CD14-positive monocyte (primary cell): ENCODE measurements around the gene CEACAM18. TPM values are rescaled to one million over a fixed set of nuclear protein-coding genes. Genes with fewer than 3 reads are reported as not detected.

Experiments
- DNase-seq, 3 donors: peaks; one replicate each; pipeline ENCODE4 v3.0.0-alpha.2; 2011 to 2022
- H2AFZ ChIP-seq: 2 replicates; pipeline ENCODE4 v1.6.0; 2012; ENCODE audit warnings: mild to moderate bottlenecking, low read depth, low read length, inconsistent platforms; ENCODE audit not compliant: insufficient read depth, poor library complexity, severe bottlenecking
- H3K27ac ChIP-seq, 2 donors: 1 replicate in 1 of 2; 2 replicates in 1 of 2; pipeline ENCODE4 v1.5.1; 2012 to 2013; ENCODE audit warnings: low read length in 2 of 2, control low read depth in 1 of 2, inconsistent platforms in 1 of 2, low read depth in 1 of 2, mild to moderate bottlenecking in 1 of 2
- H3K27me3 ChIP-seq, 2 donors: one replicate each; pipeline versions ENCODE4 v1.6.0 to v1.6.1; 2011 to 2013; ENCODE audit warnings: low read length in 2 of 2; ENCODE audit not compliant: control insufficient read depth in 2 of 2, insufficient read depth in 2 of 2
- H3K36me3 ChIP-seq, 2 donors: replicated peaks in 1 of 2; 1 replicate in 1 of 2; 2 replicates in 1 of 2; pipeline versions ENCODE4 v1.5.1 to v1.6.1; 2012 to 2013; ENCODE audit warnings: low read length in 2 of 2, control low read depth in 1 of 2, inconsistent platforms in 1 of 2, mild to moderate bottlenecking in 1 of 2; ENCODE audit not compliant: insufficient read depth in 2 of 2, control insufficient read depth in 1 of 2
- H3K4me1 ChIP-seq, 2 donors: 1 replicate in 1 of 2; 2 replicates in 1 of 2; pipeline versions ENCODE4 v1.5.1 to v1.6.1; 2012 to 2013; ENCODE audit warnings: low read length in 2 of 2, control low read depth in 1 of 2, inconsistent platforms in 1 of 2, mild to moderate bottlenecking in 1 of 2, moderate library complexity in 1 of 2; ENCODE audit not compliant: insufficient read depth in 2 of 2, control insufficient read depth in 1 of 2
- H3K4me2 ChIP-seq: replicated peaks from 2 replicates; pipeline ENCODE3; 2012; ENCODE audit warnings: low read length, moderate library complexity, mild to moderate bottlenecking; ENCODE audit not compliant: poor library complexity, severe bottlenecking; ENCODE audit errors: extremely low read depth
- H3K4me3 ChIP-seq, 3 experiments: fragments of 200-600 bp in 1 of 3; sonication (generic) in 1 of 3; replicated peaks in 1 of 3; 1 replicate in 2 of 3; 2 replicates in 1 of 3; pipeline ENCODE4 v1.5.1; 2011 to 2013; ENCODE audit warnings: low read length in 3 of 3, mild to moderate bottlenecking in 3 of 3, control low read depth in 2 of 3, low read depth in 2 of 3, inconsistent platforms in 1 of 3, moderate library complexity in 1 of 3
- H3K79me2 ChIP-seq: 2 replicates; pipeline ENCODE4 v1.6.0; 2012; ENCODE audit warnings: mild to moderate bottlenecking, control low read depth, inconsistent platforms, low read length, moderate library complexity; ENCODE audit not compliant: insufficient read depth
- H3K9ac ChIP-seq: 2 replicates; pipeline ENCODE4 v1.6.0; 2017; ENCODE audit warnings: low read length, mild to moderate bottlenecking; ENCODE audit not compliant: insufficient read depth, poor library complexity, severe bottlenecking
- H3K9me3 ChIP-seq, 2 donors: replicated peaks in 1 of 2; 1 replicate in 1 of 2; 2 replicates in 1 of 2; pipeline versions ENCODE4 v1.5.1 to v1.6.1; 2012 to 2013; ENCODE audit warnings: low read length in 2 of 2, control low read depth in 1 of 2; ENCODE audit not compliant: control insufficient read depth in 1 of 2, insufficient read depth in 1 of 2
- H4K20me1 ChIP-seq: 2 replicates; pipeline ENCODE4 v1.6.0; 2012; ENCODE audit warnings: mild to moderate bottlenecking, low read length, control low read depth, moderate library complexity; ENCODE audit not compliant: insufficient read depth
- H3K27ac Mint-ChIP-seq, 7 donors: one replicate each; pipeline ENCODE4 v1.8.0; 2020; ENCODE audit warnings: mild to moderate bottlenecking in 7 of 7, mixed read lengths in 7 of 7, moderate library complexity in 6 of 7, inconsistent platforms in 2 of 7
- H3K27me3 Mint-ChIP-seq, 3 donors: one replicate each; pipeline ENCODE4 v1.8.0; 2021 to 2022; ENCODE audit warnings: low read depth in 3 of 3, mild to moderate bottlenecking in 3 of 3, mixed read lengths in 3 of 3, moderate library complexity in 3 of 3, inconsistent platforms in 1 of 3
- H3K36me3 Mint-ChIP-seq, 2 donors: one replicate each; pipeline ENCODE4 v1.8.0; 2020; ENCODE audit warnings: mixed read lengths in 2 of 2, inconsistent platforms in 1 of 2, mild to moderate bottlenecking in 1 of 2
- H3K4me1 Mint-ChIP-seq: one replicate; pipeline ENCODE4 v1.8.0; 2020; ENCODE audit warnings: mild to moderate bottlenecking, mixed read lengths
- H3K4me3 Mint-ChIP-seq, 2 donors: one replicate each; pipeline ENCODE4 v1.8.0; 2020; ENCODE audit warnings: mild to moderate bottlenecking in 2 of 2, mixed read lengths in 2 of 2, moderate library complexity in 1 of 2
- H3K9me3 Mint-ChIP-seq, 7 donors: one replicate each; pipeline ENCODE4 v1.8.0; 2020 to 2022; ENCODE audit warnings: mixed read lengths in 7 of 7, mild to moderate bottlenecking in 6 of 7, moderate library complexity in 6 of 7, inconsistent platforms in 2 of 7
- CTCF ChIP-seq: fragments of 200-600 bp; IDR thresholded peaks from one replicate; pipeline ENCODE4 v1.8.0; 2022; ENCODE audit warnings: antibody characterized with exemption, mild to moderate bottlenecking
- WGBS: methylation state at CpG from one replicate; pipeline ENCODE4 v1.1.5; 2013; ENCODE audit warnings: missing lambda C conversion rate; ENCODE audit not compliant: insufficient coverage; 5-methylcytosine and 5-hydroxymethylcytosine counted together
- intact Hi-C, 2 donors: fragments of 100-400 bp; cut with micrococcal nuclease; formaldehyde crosslinking; loops; one replicate each; pipeline versions ENCODE4 v1.15.0 to v1.15.1; 2023
- polyA plus RNA-seq, 3 donors: library from polyadenylated mRNA; depleted of rRNA in 1 of 3; unstranded in 2 of 3; stranded (reverse) in 1 of 3; fragments of 300-500 nt in 2 of 3; fragments of >200 nt in 1 of 3; fragmentation: Illumina TruSeq in 2 of 3; gene quantifications; 1 replicate in 2 of 3; 2 replicates in 1 of 3; pipeline ENCODE4 v1.2.3, GENCODE V29; 2012 to 2021

The CEACAM18 gene
- polyA plus RNA-seq, 3 donors = not detected

DNA sequence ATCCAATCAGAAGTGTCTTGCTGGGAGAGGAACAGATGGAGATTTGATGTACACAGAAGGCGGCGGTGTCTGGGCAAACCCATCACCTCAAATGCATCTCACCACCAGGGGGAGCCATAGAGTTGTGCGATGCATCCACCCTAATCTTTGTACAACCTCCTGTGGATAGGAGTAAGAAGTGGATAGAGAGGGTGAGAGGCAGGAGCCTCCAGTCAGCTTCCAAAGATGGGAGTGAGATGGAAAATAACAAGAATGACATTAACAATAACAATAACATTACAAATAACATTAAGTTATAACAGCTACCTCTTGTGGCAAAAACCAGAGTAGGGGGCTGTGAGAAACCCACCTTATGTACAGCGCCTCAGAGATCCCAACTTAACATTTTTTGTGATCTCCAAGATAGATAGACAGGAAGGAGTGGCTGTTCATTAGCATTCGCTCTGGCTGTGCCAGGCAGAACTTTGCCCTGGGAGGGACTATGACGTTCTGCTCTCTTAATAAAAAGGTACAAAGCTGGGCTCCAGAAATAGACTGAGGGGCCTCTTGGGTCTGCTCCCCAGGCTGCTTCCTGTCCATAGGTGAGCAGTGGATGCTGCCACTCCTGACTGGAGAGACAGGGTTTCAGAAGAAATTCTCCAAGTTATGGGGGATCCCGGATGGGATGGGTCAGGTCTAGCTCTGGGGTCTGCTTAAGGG is 5.2 kb upstream of the CEACAM18 start:
- Histone ChIP-seq H3K27ac (no peak overlapping the region), H2AFZ (no peak overlapping the region), H3K4me2 (no peak overlapping the region), H3K9ac (no peak overlapping the region), H3K36me3 (no peaks in the 10 kb centered on the region), H3K79me2 (no peaks in the 10 kb centered on the region), H3K4me3 (no peak overlapping the region), H3K9me3 (peaks cover 0 to 2% of the 10 kb centered on the region in 2 donors), H3K4me1 (peaks cover 5 to 6% of the 10 kb centered on the region in 2 donors), H3K27me3 (no peaks in the 10 kb centered on the region), H4K20me1 (no peaks in the 10 kb centered on the region)
- Mint-ChIP-seq H3K4me3 (no peak overlapping the region), H3K9me3 (peaks cover 3 to 5% (median 4%) of the 10 kb centered on the region in 7 donors), H3K27ac (no peak overlapping the region), H3K36me3 (peaks cover 0 to 3% of the 10 kb centered on the region in 2 donors), H3K4me1 (peaks cover 10% of the 10 kb centered on the region), H3K27me3 (peaks cover 14 to 25% (median 17%) of the 10 kb centered on the region in 3 donors)
- intact Hi-C loops = loop anchor here (1.0 to 5.0 kb wide), 5 partner anchors 41 to 189 kb away; no protein-coding TSS in a partner anchor
- TF ChIP-seq CTCF = peak; percentile 94
- WGBS = 42% methylated on average over 2 of the region's 7 CpGs
- DNase-seq = peak; percentile 76 to 80 (median 78)

DNA sequence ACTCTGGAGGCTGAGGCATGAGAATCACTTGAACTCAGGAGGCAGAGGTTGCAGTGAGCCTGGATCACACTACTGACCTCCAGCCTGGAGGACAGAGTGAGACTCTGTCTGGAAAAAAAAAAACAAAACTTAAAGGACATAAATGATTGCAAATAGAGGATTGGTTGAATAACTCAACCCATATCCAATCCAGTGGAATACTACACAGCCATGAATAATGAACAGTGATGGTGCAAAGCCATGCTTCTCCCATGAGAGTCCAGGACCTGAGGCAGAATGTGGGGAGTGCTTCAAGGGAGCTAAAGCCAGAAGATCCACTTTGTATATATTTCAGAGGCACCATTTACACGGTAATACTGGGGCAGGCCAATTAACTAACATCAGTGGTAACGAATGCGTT is 2.2 kb upstream of the CEACAM18 start:
- no peaks in the 10 kb centered on the region for H4K20me1 ChIP-seq
- H3K9me3 Mint-ChIP-seq = peaks cover 3 to 5% (median 4%) of the 10 kb centered on the region in 7 donors
- H3K4me1 Mint-ChIP-seq = peaks cover 2% of the 10 kb centered on the region
- no peak for DNase-seq
- WGBS = no CpG with 5 or more reads among the region's 3 CpGs
- no peak overlapping the region for H3K9ac ChIP-seq
- peaks cover 0 to under 1% of the 10 kb centered on the region in 2 donors for H3K4me1 ChIP-seq
- intact Hi-C loops = no loop called here
- TF ChIP-seq CTCF = no peak
- H2AFZ ChIP-seq = no peak overlapping the region
- no peak overlapping the region for H3K4me3 Mint-ChIP-seq
- H3K27ac Mint-ChIP-seq = no peak overlapping the region
- no peak overlapping the region for H3K4me3 ChIP-seq
- H3K36me3 ChIP-seq = no peaks in the 10 kb centered on the region
- H3K79me2 ChIP-seq = no peaks in the 10 kb centered on the region
- no peak overlapping the region for H3K27ac ChIP-seq
- H3K4me2 ChIP-seq = no peak overlapping the region
- H3K27me3 Mint-ChIP-seq = peaks cover 21 to 39% (median 26%) of the 10 kb centered on the region in 3 donors
- peaks cover 0 to 2% of the 10 kb centered on the region in 2 donors for H3K9me3 ChIP-seq
- H3K36me3 Mint-ChIP-seq = peaks cover 0 to 3% of the 10 kb centered on the region in 2 donors
- peaks cover 0 to 7% of the 10 kb centered on the region in 2 donors for H3K27me3 ChIP-seq
